ENCODE measurements around the gene LRRTM1. TPM values are rescaled to one million over a fixed set of nuclear protein-coding genes. Genes with fewer than 3 reads are reported as not detected.

Gene LRRTM1
- polyA plus RNA-seq, 1 of the 3 experiments (the other 2 are of a cell fraction): 1.6 TPM

DNA sequence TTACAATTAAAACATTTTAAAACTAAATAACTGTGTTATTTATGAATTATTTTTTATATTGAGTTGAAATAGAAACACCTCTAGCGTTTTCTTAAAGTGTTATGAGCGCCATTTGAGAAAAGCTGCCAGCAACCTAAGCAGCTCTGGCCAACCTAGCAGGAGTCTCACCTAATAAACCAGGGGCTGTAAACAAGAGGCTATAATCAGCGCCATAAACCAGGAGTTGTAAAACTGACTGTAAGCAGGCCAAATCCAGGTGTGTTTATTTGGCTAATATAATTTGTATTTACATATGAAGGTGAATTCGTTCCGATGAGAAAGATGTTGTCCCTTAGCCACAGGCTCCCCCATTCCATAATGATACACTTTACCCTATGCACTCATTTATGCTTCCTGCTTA, 34.7 kb downstream of the LRRTM1 start:
- TF ChIP-seq, protein P1, sequence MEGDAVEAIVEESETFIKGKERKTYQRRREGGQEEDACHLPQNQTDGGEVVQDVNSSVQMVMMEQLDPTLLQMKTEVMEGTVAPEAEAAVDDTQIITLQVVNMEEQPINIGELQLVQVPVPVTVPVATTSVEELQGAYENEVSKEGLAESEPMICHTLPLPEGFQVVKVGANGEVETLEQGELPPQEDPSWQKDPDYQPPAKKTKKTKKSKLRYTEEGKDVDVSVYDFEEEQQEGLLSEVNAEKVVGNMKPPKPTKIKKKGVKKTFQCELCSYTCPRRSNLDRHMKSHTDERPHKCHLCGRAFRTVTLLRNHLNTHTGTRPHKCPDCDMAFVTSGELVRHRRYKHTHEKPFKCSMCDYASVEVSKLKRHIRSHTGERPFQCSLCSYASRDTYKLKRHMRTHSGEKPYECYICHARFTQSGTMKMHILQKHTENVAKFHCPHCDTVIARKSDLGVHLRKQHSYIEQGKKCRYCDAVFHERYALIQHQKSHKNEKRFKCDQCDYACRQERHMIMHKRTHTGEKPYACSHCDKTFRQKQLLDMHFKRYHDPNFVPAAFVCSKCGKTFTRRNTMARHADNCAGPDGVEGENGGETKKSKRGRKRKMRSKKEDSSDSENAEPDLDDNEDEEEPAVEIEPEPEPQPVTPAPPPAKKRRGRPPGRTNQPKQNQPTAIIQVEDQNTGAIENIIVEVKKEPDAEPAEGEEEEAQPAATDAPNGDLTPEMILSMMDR (IDR thresholded peaks at IDR 0.05): no peak
- no peak for TF ChIP-seq GATA2 (CRISPR knock-in tag; IDR thresholded peaks at IDR 0.05)
- TF ChIP-seq REST (IDR thresholded peaks at IDR 0.05; ENCODE audit: low read depth, low read length): no peak
- Histone ChIP-seq H3K4me3 (ENCODE audit: low read depth in 2 of 2, low read length in 1 of 2) (no peak overlapping the region), H3K79me2 (ENCODE audit: insufficient read depth) (no peaks in the 10 kb centered on the region), H3K27me3 (ENCODE audit: insufficient read depth) (no peaks in the 10 kb centered on the region), H3K9ac (no peak overlapping the region), H3F3A (replicated peaks; ENCODE audit: insufficient read depth) (no peaks in the 10 kb centered on the region), H3K9me2 (no peaks in the 10 kb centered on the region), H3K36me3 (replicated peaks in 1 of 2; ENCODE audit: control insufficient read depth in 1 of 2, insufficient read depth in 2 of 2, low read length in 1 of 2) (no peaks in the 10 kb centered on the region), H3K4me1 (ENCODE audit: control insufficient read depth in 1 of 2, insufficient read depth in 2 of 2, low read depth in 1 of 2, low read length in 1 of 2) (no peaks in the 10 kb centered on the region), H3K27ac (ENCODE audit: low read depth in 2 of 2, low read length in 1 of 2) (no peak overlapping the region), H3K4me2 (no peak overlapping the region), H2AFZ (ENCODE audit: low read depth) (no peak overlapping the region), H3K9me3 (no peaks in the 10 kb centered on the region), H4K20me1 (ENCODE audit: insufficient read depth) (no peaks in the 10 kb centered on the region)
- ChIA-PET POLR2A (no interaction called here), CTCF (no interaction called here)
- no peak for DNase-seq
- 38% methylated on average over 5 of the region's 5 CpGs for WGBS (ENCODE audit: low lambda C conversion rate)

- no peaks in the 10 kb centered on the region for H3F3A ChIP-seq (replicated peaks; ENCODE audit: insufficient read depth)
- no peak overlapping the region for H3K4me2 ChIP-seq
- H3K4me3 ChIP-seq (ENCODE audit: low read depth in 2 of 2, low read length in 1 of 2): no peak overlapping the region
- H3K79me2 ChIP-seq (ENCODE audit: insufficient read depth): no peaks in the 10 kb centered on the region
- H3K9ac ChIP-seq: no peak overlapping the region
- no peak for DNase-seq
- no peaks in the 10 kb centered on the region for H3K36me3 ChIP-seq (replicated peaks in 1 of 2; ENCODE audit: control insufficient read depth in 1 of 2, insufficient read depth in 2 of 2, low read length in 1 of 2)
- H4K20me1 ChIP-seq (ENCODE audit: insufficient read depth): no peaks in the 10 kb centered on the region
- no peak overlapping the region for H3K27ac ChIP-seq (ENCODE audit: low read depth in 2 of 2, low read length in 1 of 2)
- no peak overlapping the region for H2AFZ ChIP-seq (ENCODE audit: low read depth)
- whole genome bisulfite sequencing (ENCODE audit: low lambda C conversion rate): 35% methylated on average over 5 of the region's 6 CpGs
- H3K9me3 ChIP-seq: no peaks in the 10 kb centered on the region
- no peaks in the 10 kb centered on the region for H3K4me1 ChIP-seq (ENCODE audit: control insufficient read depth in 1 of 2, insufficient read depth in 2 of 2, low read depth in 1 of 2, low read length in 1 of 2)
- H3K9me2 ChIP-seq: no peaks in the 10 kb centered on the region
- POLR2A ChIA-PET: no interaction called here
- CTCF ChIA-PET: interaction anchor here (1.2 kb wide), 1 partner anchor 28 kb away, joined by 6 read pairs; no protein-coding TSS in a partner anchor
- H3K27me3 ChIP-seq (ENCODE audit: insufficient read depth): no peaks in the 10 kb centered on the region
- TF ChIP-seq MAX (IDR thresholded peaks at IDR 0.05; ENCODE audit: low read depth): no peak
- no peak for TF ChIP-seq YY1 (IDR thresholded peaks at IDR 0.05; ENCODE audit: low read depth)
- TF ChIP-seq, protein P2, sequence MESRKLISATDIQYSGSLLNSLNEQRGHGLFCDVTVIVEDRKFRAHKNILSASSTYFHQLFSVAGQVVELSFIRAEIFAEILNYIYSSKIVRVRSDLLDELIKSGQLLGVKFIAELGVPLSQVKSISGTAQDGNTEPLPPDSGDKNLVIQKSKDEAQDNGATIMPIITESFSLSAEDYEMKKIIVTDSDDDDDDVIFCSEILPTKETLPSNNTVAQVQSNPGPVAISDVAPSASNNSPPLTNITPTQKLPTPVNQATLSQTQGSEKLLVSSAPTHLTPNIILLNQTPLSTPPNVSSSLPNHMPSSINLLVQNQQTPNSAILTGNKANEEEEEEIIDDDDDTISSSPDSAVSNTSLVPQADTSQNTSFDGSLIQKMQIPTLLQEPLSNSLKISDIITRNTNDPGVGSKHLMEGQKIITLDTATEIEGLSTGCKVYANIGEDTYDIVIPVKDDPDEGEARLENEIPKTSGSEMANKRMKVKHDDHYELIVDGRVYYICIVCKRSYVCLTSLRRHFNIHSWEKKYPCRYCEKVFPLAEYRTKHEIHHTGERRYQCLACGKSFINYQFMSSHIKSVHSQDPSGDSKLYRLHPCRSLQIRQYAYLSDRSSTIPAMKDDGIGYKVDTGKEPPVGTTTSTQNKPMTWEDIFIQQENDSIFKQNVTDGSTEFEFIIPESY (IDR thresholded peaks at IDR 0.05; ENCODE audit: borderline replicate concordance, low read depth): no peak
- TF ChIP-seq MXI1 (IDR thresholded peaks at IDR 0.05; ENCODE audit: low read depth, low read length): no peak
- TF ChIP-seq MEF2A (IDR thresholded peaks at IDR 0.05; ENCODE audit: borderline replicate concordance, low read depth): no peak
- TF ChIP-seq, protein P1 (IDR thresholded peaks at IDR 0.05): no peak
- no peak for TF ChIP-seq TCF12 (IDR thresholded peaks at IDR 0.05)
- TF ChIP-seq NFIC (IDR thresholded peaks at IDR 0.05; ENCODE audit: borderline replicate concordance): no peak
- no peak for TF ChIP-seq TEAD4 (IDR thresholded peaks at IDR 0.05; ENCODE audit: borderline replicate concordance, insufficient read depth)
- TF ChIP-seq RFX5 (IDR thresholded peaks at IDR 0.05; ENCODE audit: low read length): no peak
- TF ChIP-seq ELF1 (IDR thresholded peaks at IDR 0.05): no peak
- no peak for TF ChIP-seq EP300 (IDR thresholded peaks at IDR 0.05; ENCODE audit: borderline replicate concordance in 1 of 2, low read depth in 1 of 2, low read length in 1 of 2)
- TF ChIP-seq, protein P3, sequence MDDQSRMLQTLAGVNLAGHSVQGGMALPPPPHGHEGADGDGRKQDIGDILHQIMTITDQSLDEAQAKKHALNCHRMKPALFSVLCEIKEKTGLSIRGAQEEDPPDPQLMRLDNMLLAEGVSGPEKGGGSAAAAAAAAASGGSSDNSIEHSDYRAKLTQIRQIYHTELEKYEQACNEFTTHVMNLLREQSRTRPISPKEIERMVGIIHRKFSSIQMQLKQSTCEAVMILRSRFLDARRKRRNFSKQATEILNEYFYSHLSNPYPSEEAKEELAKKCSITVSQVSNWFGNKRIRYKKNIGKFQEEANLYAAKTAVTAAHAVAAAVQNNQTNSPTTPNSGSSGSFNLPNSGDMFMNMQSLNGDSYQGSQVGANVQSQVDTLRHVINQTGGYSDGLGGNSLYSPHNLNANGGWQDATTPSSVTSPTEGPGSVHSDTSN (IDR thresholded peaks at IDR 0.05): no peak
- TF ChIP-seq, protein P4, sequence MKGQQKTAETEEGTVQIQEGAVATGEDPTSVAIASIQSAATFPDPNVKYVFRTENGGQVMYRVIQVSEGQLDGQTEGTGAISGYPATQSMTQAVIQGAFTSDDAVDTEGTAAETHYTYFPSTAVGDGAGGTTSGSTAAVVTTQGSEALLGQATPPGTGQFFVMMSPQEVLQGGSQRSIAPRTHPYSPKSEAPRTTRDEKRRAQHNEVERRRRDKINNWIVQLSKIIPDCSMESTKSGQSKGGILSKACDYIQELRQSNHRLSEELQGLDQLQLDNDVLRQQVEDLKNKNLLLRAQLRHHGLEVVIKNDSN (IDR thresholded peaks at IDR 0.05; ENCODE audit: borderline replicate concordance, low read depth): no peak
Measured at GRCh38 chr2:80266231-80266630, 38.3 kb downstream of the LRRTM1 start.

All from SK-N-SH (cell line).